Neuronal stem cell (in vitro differentiated cells): Measurements from ENCODE around the gene NPAS3.

ENCODE experiments used
- DNase-seq: peaks from one replicate; pipeline ENCODE4 v3.0.0-alpha.2; 2013; ENCODE audit warnings: low spot score
- H2AFZ ChIP-seq: one replicate; pipeline ENCODE4 v1.6.1; 2013; ENCODE audit warnings: mild to moderate bottlenecking, low read length, inconsistent platforms
- H2AK5ac ChIP-seq: 2 replicates; pipeline ENCODE4 v1.6.1; 2013; ENCODE audit warnings: low read depth, mild to moderate bottlenecking, inconsistent platforms, low read length, moderate library complexity, mixed read lengths
- H2BK120ac ChIP-seq: 2 replicates; pipeline ENCODE4 v1.6.1; 2013; ENCODE audit warnings: low read depth, mild to moderate bottlenecking, inconsistent platforms, low read length, moderate library complexity, mixed read lengths
- H2BK12ac ChIP-seq: one replicate; pipeline ENCODE4 v1.6.1; 2013; ENCODE audit warnings: low read length, inconsistent platforms
- H2BK15ac ChIP-seq: 2 replicates; pipeline ENCODE4 v1.6.1; 2013; ENCODE audit warnings: mild to moderate bottlenecking, low read length, inconsistent platforms, mixed read lengths
- H2BK5ac ChIP-seq: one replicate; pipeline ENCODE4 v1.6.1; 2013; ENCODE audit warnings: inconsistent platforms, mild to moderate bottlenecking, low read length, moderate library complexity
- H3K14ac ChIP-seq: one replicate; pipeline ENCODE4 v1.6.1; 2013; ENCODE audit warnings: low read length, inconsistent platforms
- H3K18ac ChIP-seq: 2 replicates; pipeline ENCODE4 v1.6.1; 2013; ENCODE audit warnings: low read length, inconsistent platforms
- H3K23ac ChIP-seq: 2 replicates; pipeline ENCODE4 v1.6.1; 2013; ENCODE audit warnings: low read depth, mild to moderate bottlenecking, mixed read lengths, low read length, inconsistent platforms; ENCODE audit not compliant: poor library complexity
- H3K27ac ChIP-seq: replicated peaks from 3 replicates; pipeline ENCODE4 v1.5.1; 2013; ENCODE audit warnings: low read length, inconsistent platforms
- H3K27me3 ChIP-seq, 3 experiments: 2 replicates each; pipeline ENCODE4 v1.6.1; 2013; ENCODE audit warnings: low read length in 3 of 3, mild to moderate bottlenecking in 2 of 3, inconsistent platforms in 1 of 3, low read depth in 1 of 3, mixed read lengths in 1 of 3, moderate library complexity in 1 of 3; ENCODE audit not compliant: control insufficient read depth in 3 of 3, insufficient read depth in 3 of 3
- H3K36me3 ChIP-seq, 2 donors: replicated peaks in 1 of 2; 2 replicates each; pipeline ENCODE4 v1.6.1; 2013; ENCODE audit warnings: low read length in 2 of 2; ENCODE audit not compliant: control insufficient read depth in 2 of 2, insufficient read depth in 2 of 2
- H3K4ac ChIP-seq: 2 replicates; pipeline ENCODE4 v1.6.1; 2013; ENCODE audit warnings: inconsistent platforms, mild to moderate bottlenecking, low read length, moderate library complexity
- H3K4me1 ChIP-seq, 2 donors: 1 replicate in 1 of 2; 2 replicates in 1 of 2; pipeline ENCODE4 v1.6.1; 2013; ENCODE audit warnings: low read length in 2 of 2, low read depth in 1 of 2; ENCODE audit not compliant: control insufficient read depth in 2 of 2, insufficient read depth in 1 of 2
- H3K4me2 ChIP-seq: one replicate; pipeline ENCODE4 v1.6.1; 2013; ENCODE audit warnings: mild to moderate bottlenecking, low read length, inconsistent platforms; ENCODE audit not compliant: insufficient read depth, poor library complexity, severe bottlenecking
- H3K4me3 ChIP-seq, 2 donors: 2 replicates each; pipeline ENCODE4 v1.5.1; 2013; ENCODE audit warnings: low read length in 2 of 2, mild to moderate bottlenecking in 2 of 2, inconsistent platforms in 1 of 2, moderate library complexity in 1 of 2
- H3K79me1 ChIP-seq: one replicate; pipeline ENCODE4 v1.6.1; 2013; ENCODE audit warnings: low read depth, mild to moderate bottlenecking, inconsistent platforms, low read length, moderate library complexity
- H3K9ac ChIP-seq: one replicate; pipeline ENCODE4 v1.6.1; 2013; ENCODE audit warnings: mild to moderate bottlenecking, low read depth, low read length, inconsistent platforms; ENCODE audit not compliant: poor library complexity
- H3K9me3 ChIP-seq, 2 donors: replicated peaks in 1 of 2; 2 replicates each; pipeline versions ENCODE3 to v1.6.1; 2013; ENCODE audit warnings: low read length in 2 of 2, mild to moderate bottlenecking in 2 of 2, inconsistent platforms in 1 of 2, low read depth in 1 of 2, mixed read lengths in 1 of 2, moderate library complexity in 1 of 2; ENCODE audit not compliant: control insufficient read depth in 2 of 2, insufficient read depth in 1 of 2
- H4K8ac ChIP-seq: one replicate; pipeline ENCODE4 v1.6.1; 2013; ENCODE audit warnings: low read depth, mild to moderate bottlenecking, inconsistent platforms, low read length, moderate library complexity
- H4K91ac ChIP-seq: one replicate; pipeline ENCODE4 v1.6.1; 2013; ENCODE audit warnings: low read length, low read depth, mild to moderate bottlenecking, inconsistent platforms; ENCODE audit not compliant: poor library complexity
- WGBS, 2 donors: extraction: QIAGEN DNeasy Blood & Tissue Kit; methylation state at CpG; one replicate each; pipeline ENCODE4 v1.1.7; 2013; ENCODE audit warnings: missing lambda C conversion rate in 2 of 2, mixed read lengths in 1 of 2; ENCODE audit not compliant: insufficient read length in 2 of 2, insufficient replicate concordance in 1 of 2; ENCODE audit errors: extremely low coverage in 2 of 2; 5-methylcytosine and 5-hydroxymethylcytosine counted together

Gene NPAS3

GRCh38 chr14:33527023-33527634 lies 588.5 kb downstream of the NPAS3 start:
- DNase-seq: no peak
- no peak overlapping the region for H3K4ac ChIP-seq
- H3K4me1 ChIP-seq: peaks cover 2 to 4% of the 10 kb centered on the region in 2 donors
- no peaks in the 10 kb centered on the region for H3K9me3 ChIP-seq
- no peak overlapping the region for H3K9ac ChIP-seq
- no peak overlapping the region for H3K4me2 ChIP-seq
- no peak overlapping the region for H3K27ac ChIP-seq
- no CpG with 5 or more reads among the region's 6 CpGs for WGBS, 2 donors
- H2BK15ac ChIP-seq: no peak overlapping the region
- no peak overlapping the region for H3K4me3 ChIP-seq
- H3K27me3 ChIP-seq: no peaks in the 10 kb centered on the region
- no peak overlapping the region for H2AK5ac ChIP-seq
- H3K23ac ChIP-seq: no peak overlapping the region
- H2AFZ ChIP-seq: no peak overlapping the region
- no peak overlapping the region for H3K14ac ChIP-seq
- no peak overlapping the region for H2BK5ac ChIP-seq
- no peak overlapping the region for H2BK120ac ChIP-seq
- no peaks in the 10 kb centered on the region for H3K79me1 ChIP-seq
- no peak overlapping the region for H4K8ac ChIP-seq
- no peak overlapping the region for H4K91ac ChIP-seq
- H3K18ac ChIP-seq: no peak overlapping the region
- no peak overlapping the region for H2BK12ac ChIP-seq
- peaks cover 0 to 3% of the 10 kb centered on the region in 2 donors for H3K36me3 ChIP-seq

GRCh38 chr14:33528655-33529054 lies 590.0 kb downstream of the NPAS3 start:
- Histone ChIP-seq H2BK120ac (no peak overlapping the region), H4K91ac (no peak overlapping the region), H3K18ac (no peak overlapping the region), H3K36me3 (peaks cover 0 to 3% of the 10 kb centered on the region in 2 donors), H2BK5ac (no peak overlapping the region), H2BK15ac (no peak overlapping the region), H3K79me1 (no peaks in the 10 kb centered on the region), H3K14ac (no peak overlapping the region), H4K8ac (no peak overlapping the region), H3K4me2 (no peak overlapping the region), H2AK5ac (no peak overlapping the region), H2BK12ac (no peak overlapping the region), H3K4me3 (no peak overlapping the region), H2AFZ (no peak overlapping the region), H3K27me3 (no peaks in the 10 kb centered on the region), H3K4me1 (peaks cover 2 to 4% of the 10 kb centered on the region in 2 donors), H3K23ac (no peak overlapping the region), H3K9ac (no peak overlapping the region), H3K4ac (no peak overlapping the region), H3K27ac (no peak overlapping the region), H3K9me3 (no peaks in the 10 kb centered on the region)
- no peak for DNase-seq
- no CpG with 5 or more reads among the region's 4 CpGs for WGBS, 2 donors

GRCh38 chr14:33529787-33530757 lies 591.4 kb downstream of the NPAS3 start:
- Histone ChIP-seq H3K4me1 (peaks cover 4% of the 10 kb centered on the region in 2 donors), H3K18ac (no peak overlapping the region), H4K91ac (no peak overlapping the region), H2AK5ac (no peak overlapping the region), H2AFZ (no peak overlapping the region), H2BK12ac (no peak overlapping the region), H3K4me2 (no peak overlapping the region), H3K4me3 (no peak overlapping the region), H3K79me1 (no peaks in the 10 kb centered on the region), H2BK120ac (no peak overlapping the region), H3K27me3 (no peaks in the 10 kb centered on the region), H4K8ac (no peak overlapping the region), H3K36me3 (peaks cover 0 to 3% of the 10 kb centered on the region in 2 donors), H3K27ac (no peak overlapping the region), H3K9ac (no peak overlapping the region), H2BK5ac (no peak overlapping the region), H2BK15ac (no peak overlapping the region), H3K14ac (no peak overlapping the region), H3K9me3 (no peaks in the 10 kb centered on the region), H3K4ac (no peak overlapping the region), H3K23ac (no peak overlapping the region)
- DNase-seq: no peak
- no CpG with 5 or more reads among the region's 11 CpGs for WGBS, 2 donors

GRCh38 chr14:33532553-33532952 lies 593.9 kb downstream of the NPAS3 start:
- Histone ChIP-seq H3K4ac (no peak overlapping the region), H2BK12ac (no peak overlapping the region), H3K4me2 (no peak overlapping the region), H2AK5ac (no peak overlapping the region), H4K91ac (no peak overlapping the region), H3K36me3 (peaks cover 0 to 3% of the 10 kb centered on the region in 2 donors), H3K4me1 (peaks cover 4% of the 10 kb centered on the region in 2 donors), H4K8ac (no peak overlapping the region), H3K9ac (no peak overlapping the region), H3K9me3 (no peaks in the 10 kb centered on the region), H3K27me3 (no peaks in the 10 kb centered on the region), H3K79me1 (no peaks in the 10 kb centered on the region), H3K4me3 (no peak overlapping the region), H2BK5ac (no peak overlapping the region), H3K14ac (no peak overlapping the region), H2AFZ (no peak overlapping the region), H3K23ac (no peak overlapping the region), H3K18ac (no peak overlapping the region), H3K27ac (no peak overlapping the region), H2BK120ac (no peak overlapping the region), H2BK15ac (no peak overlapping the region)
- whole genome bisulfite sequencing, 2 donors: no CpG with 5 or more reads among the region's 3 CpGs
- no peak for DNase-seq
